IMR-90 (cell line): ENCODE data around the gene RASGRF1.

Experiments
- BHLHE40 ChIP-seq: fragments of 150-350 bp; IDR thresholded peaks from 2 replicates; pipeline ENCODE4 v1.6.1; 2016; ENCODE audit warnings: mild to moderate bottlenecking, low read depth, low read length
- CTCF ChIP-seq: conservative IDR thresholded peaks from 2 replicates; pipeline ENCODE4 v1.5.1; 2012; ENCODE audit warnings: mild to moderate bottlenecking, low read depth, low read length, improper control_type of control experiment
- ELK1 ChIP-seq: fragments of 150-350 bp; IDR thresholded peaks from 2 replicates; pipeline ENCODE4 v1.6.1; 2016; ENCODE audit warnings: low read depth, mild to moderate bottlenecking, low read length, moderate library complexity, borderline replicate concordance
- FOS ChIP-seq: fragments of 150-350 bp; IDR thresholded peaks from 2 replicates; pipeline ENCODE4 v1.6.1; 2016; ENCODE audit warnings: low read depth, low read length
- MAZ ChIP-seq: IDR thresholded peaks from 2 replicates; pipeline ENCODE4 v1.6.1; 2012; ENCODE audit warnings: low read depth, mild to moderate bottlenecking, low read length, improper control_type of control experiment, moderate library complexity, borderline replicate concordance
- MXI1 ChIP-seq: IDR thresholded peaks from 2 replicates; pipeline ENCODE4 v1.6.1; 2012; ENCODE audit warnings: low read depth, mild to moderate bottlenecking, low read length, moderate library complexity, borderline replicate concordance
- NFE2L2 ChIP-seq: fragments of 150-350 bp; IDR thresholded peaks from 2 replicates; pipeline ENCODE4 v1.6.1; 2016; ENCODE audit warnings: low read depth, mild to moderate bottlenecking, low read length
- POLR2A ChIP-seq: IDR thresholded peaks from 2 replicates; pipeline ENCODE4 v1.6.1; 2012; ENCODE audit warnings: mild to moderate bottlenecking, low read depth, low read length
- RAD21 ChIP-seq: IDR thresholded peaks from 2 replicates; pipeline ENCODE4 v1.6.1; 2012; ENCODE audit warnings: low read length, improper control_type of control experiment
- RFX5 ChIP-seq: IDR thresholded peaks from 2 replicates; pipeline ENCODE4 v1.8.0; 2012; ENCODE audit warnings: low read depth, mild to moderate bottlenecking, low read length, moderate library complexity
- SMC3 ChIP-seq: fragments of 150-350 bp; IDR thresholded peaks from 2 replicates; pipeline ENCODE4 v1.6.1; 2016; ENCODE audit warnings: low read depth, mild to moderate bottlenecking, antibody characterized with exemption, low read length, moderate library complexity
- USF2 ChIP-seq: fragments of 150-350 bp; IDR thresholded peaks from 2 replicates; pipeline ENCODE4 v1.6.1; 2017; ENCODE audit warnings: mild to moderate bottlenecking, antibody characterized with exemption, low read length, low read depth

- TF ChIP-seq FOS (no peak), POLR2A (no peak), SMC3 (no peak), CTCF (no peak), USF2 (no peak), BHLHE40 (no peak), NFE2L2 (no peak), ELK1 (no peak), RAD21 (no peak), MAZ (no peak), MXI1 (no peak), RFX5 (no peak)
Measured at GRCh38 chr15:78934655-78935023, 155.9 kb downstream of the RASGRF1 start.
